Measurements from ENCODE around the gene COL23A1.

The COL23A1 gene

DNA sequence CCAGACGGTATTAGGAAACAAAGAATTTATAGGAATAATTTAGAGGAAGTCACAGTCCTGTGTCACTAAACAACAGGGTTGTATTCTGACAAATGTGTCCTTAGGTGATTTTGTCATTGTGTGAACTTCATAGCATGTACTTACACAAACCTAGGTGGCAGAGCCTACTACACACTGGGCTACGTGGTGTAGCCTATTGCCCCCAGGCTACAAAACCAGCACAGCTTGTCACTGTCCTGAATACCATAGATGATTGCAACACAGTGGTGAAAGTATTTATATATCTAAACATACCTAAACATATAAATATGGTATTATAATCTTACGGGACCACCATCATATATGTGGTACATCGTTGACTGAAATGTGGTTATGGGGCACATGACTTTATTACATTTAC, 69.3 kb downstream of the COL23A1 start:
- Mint-ChIP-seq H3K36me3 (ENCODE audit: low read depth) (no peaks in the 10 kb centered on the region), H3K4me3 (no peak overlapping the region), H3K27me3 (peaks cover 12% of the 10 kb centered on the region)

DNA sequence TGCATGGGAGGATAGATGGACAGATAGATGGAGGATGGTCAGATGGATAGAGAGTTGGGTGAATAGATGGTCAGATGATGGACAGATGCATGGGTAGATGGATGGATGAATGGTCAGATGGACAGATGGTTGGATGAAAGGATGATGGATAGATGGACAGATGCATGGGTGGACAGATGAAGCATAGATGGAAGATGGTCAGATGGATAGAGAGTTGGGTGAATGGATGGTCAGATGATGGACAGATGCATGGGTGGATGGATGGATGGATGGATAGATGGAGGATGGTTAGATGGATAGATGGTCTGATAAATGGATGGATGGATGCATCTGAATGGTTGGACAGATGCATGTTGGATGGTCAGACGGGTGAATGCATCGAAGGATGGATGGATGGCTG, 70.4 kb downstream of the COL23A1 start:
- Mint-ChIP-seq H3K4me3 (no peak overlapping the region), H3K27me3 (peaks cover 19% of the 10 kb centered on the region), H3K27ac (no peak overlapping the region), H3K4me1 (ENCODE audit: low read depth) (no peaks in the 10 kb centered on the region), H3K36me3 (ENCODE audit: low read depth) (no peaks in the 10 kb centered on the region), H3K9me3 (no peaks in the 10 kb centered on the region)
- DNase-seq, result no peak

More for the DNA sequence above, 69.3 kb downstream of the COL23A1 start:
- no peak for DNase-seq
- no peaks in the 10 kb centered on the region for H3K9me3 Mint-ChIP-seq
- H3K4me1 Mint-ChIP-seq (ENCODE audit: low read depth), result no peaks in the 10 kb centered on the region
- no peak overlapping the region for H3K27ac Mint-ChIP-seq

DNA sequence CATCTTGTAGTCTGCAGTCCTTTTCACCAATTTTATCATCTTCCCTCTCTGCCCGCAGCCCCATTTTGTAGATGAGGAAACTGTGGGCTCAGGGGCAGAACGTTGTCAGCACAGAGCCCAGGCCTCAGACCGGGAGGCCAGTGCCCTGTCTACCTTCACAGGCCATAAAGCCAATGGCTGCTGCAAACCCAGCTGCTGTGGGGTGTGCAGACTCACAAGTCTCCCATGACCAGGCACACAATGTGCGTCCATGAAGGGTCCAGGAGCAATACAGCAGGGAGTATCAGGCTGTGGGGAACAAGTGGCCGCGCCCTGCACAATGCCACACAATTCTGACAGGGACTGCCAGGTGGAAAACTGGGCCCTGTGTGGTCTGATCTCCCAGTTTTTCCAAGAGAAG, 71.0 kb downstream of the COL23A1 start:
- Mint-ChIP-seq H3K36me3 (ENCODE audit: low read depth) (no peaks in the 10 kb centered on the region), H3K27ac (no peak overlapping the region), H3K4me1 (ENCODE audit: low read depth) (no peaks in the 10 kb centered on the region), H3K9me3 (no peaks in the 10 kb centered on the region), H3K4me3 (no peak overlapping the region), H3K27me3 (peaks cover 25% of the 10 kb centered on the region)
- no peak for DNase-seq

DNA sequence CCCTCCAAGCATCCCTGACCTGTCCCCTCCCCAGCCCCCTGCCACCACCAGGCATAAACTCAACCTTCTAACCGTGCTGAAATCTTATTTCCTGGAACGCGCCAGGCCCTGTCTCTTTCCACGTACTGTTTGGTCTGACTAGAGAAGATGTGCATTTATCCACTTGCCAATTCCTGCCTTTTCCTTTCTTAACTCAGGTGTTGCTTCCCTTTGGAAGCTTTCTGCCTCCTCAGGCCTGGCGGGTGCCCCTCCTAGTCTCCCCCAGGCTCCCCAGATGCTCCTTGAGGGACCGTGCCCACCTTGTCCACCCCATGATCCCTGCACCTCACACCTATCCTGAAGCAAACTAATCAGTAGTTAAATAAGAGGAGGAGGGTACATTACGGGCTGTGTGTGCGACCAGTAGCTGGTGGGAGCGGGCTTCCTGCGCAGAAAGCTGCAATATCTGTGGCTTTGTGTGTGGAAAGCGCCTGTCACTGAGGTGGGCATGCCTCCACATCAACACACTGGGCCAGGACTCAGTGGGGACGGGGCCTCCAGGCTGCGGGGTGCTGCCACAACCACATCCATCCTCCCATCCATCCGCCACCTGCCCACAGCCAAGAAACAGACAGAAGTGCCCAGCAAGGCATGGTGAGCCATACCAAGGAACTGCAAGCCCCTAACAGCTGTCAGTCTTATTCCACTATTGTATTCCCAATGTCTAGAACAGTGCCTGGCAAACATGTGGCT, 73.5 kb downstream of the COL23A1 start:
- H3K27ac Mint-ChIP-seq, result no peak overlapping the region
- H3K36me3 Mint-ChIP-seq (ENCODE audit: low read depth), result no peaks in the 10 kb centered on the region

DNA sequence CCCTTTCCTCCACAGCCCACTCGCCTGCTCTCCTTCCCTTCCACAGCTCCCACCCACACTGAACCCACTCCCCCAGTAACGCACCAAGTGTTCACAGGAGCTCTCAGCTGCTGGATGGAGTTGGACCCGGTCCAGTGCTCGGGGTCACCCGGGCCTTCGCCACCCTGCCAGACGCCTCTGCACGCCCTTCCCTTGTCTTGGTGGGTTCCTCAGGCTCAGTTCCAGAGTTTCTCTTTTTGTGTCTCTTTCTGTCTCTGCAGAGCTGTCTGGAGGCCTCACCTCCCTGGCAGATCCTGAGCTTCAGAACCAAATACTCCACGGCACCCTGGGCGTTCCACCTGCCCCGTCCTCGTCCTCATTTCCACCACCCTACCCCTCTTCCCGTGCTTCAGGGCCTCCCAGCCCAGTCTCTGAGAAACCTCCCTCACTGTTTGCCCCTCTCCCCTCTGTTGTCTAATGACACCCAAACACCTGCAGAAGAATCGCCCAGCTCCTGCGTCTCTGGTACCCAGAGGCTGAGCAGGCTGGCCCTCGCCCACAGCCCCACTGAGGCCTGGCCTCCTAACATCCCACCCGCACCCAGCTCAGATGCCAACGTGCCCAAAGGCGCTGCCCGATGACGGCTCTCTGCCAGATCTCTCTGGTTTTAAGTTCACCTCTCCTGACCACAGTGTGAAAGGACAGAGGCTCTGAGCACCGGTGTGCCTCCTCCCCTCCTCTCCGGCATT, 74.3 kb downstream of the COL23A1 start:
- DNase-seq, result no peak
- Mint-ChIP-seq H3K4me3 (no peak overlapping the region), H3K27ac (no peak overlapping the region), H3K9me3 (no peaks in the 10 kb centered on the region), H3K4me1 (ENCODE audit: low read depth) (no peaks in the 10 kb centered on the region), H3K36me3 (ENCODE audit: low read depth) (no peaks in the 10 kb centered on the region), H3K27me3 (peaks cover 36% of the 10 kb centered on the region)

More for the DNA sequence above, 73.5 kb downstream of the COL23A1 start:
- no peaks in the 10 kb centered on the region for H3K4me1 Mint-ChIP-seq (ENCODE audit: low read depth)
- peaks cover 36% of the 10 kb centered on the region for H3K27me3 Mint-ChIP-seq
- DNase-seq, result no peak
- H3K9me3 Mint-ChIP-seq, result no peaks in the 10 kb centered on the region
- H3K4me3 Mint-ChIP-seq, result no peak overlapping the region

DNA sequence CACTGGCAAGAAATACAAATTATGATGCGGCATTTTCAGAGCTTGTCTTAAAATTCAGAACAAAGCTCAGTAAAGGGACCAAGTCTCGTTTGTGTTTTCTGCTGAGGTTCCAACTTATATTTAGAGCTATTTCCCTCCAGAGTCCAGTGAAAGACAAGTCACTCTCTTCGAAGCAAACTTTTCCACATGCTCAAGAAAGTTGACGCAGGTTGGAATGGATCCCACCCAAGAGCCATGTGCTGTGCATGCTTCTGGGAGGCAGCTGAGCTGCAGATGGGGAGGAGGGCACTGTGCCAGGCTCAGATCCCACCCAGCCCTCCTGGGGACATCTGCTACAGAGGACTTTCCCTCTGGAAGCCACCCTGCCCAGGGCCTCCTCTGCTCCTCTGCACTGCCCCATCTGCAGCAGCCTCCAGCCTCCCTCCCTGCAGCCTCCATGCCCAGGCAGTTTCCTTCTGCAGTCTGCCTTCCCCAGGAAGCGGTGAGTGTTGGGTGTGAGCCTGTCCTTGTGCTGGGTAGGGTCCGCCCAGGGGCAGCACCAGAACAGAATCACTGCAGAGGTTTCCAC, 75.3 kb downstream of the COL23A1 start:
- peaks cover 36% of the 10 kb centered on the region for H3K27me3 Mint-ChIP-seq

DNA sequence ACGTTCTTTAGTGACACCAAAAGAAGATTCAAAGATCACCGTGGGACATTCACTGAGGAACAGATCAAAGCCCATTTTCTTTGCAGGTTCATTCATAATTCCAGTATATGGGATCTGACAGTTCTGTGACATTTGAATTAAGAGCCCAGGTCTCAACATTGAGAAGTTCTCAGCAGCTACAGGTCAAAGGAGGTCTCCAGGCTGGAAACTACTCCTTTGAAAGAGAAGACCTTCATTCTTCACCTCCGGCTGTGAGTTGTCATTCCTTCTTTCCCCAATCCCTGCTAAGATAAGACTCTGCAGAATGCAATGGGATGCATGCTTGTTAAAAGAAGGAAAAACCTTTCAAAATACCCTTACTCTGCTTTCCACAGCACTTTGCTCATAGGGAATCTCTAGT, 79.0 kb downstream of the COL23A1 start:
- H3K9me3 Mint-ChIP-seq, result peaks cover 4% of the 10 kb centered on the region
- no peaks in the 10 kb centered on the region for H3K4me1 Mint-ChIP-seq (ENCODE audit: low read depth)
- no peak for DNase-seq
- no peaks in the 10 kb centered on the region for H3K36me3 Mint-ChIP-seq (ENCODE audit: low read depth)
- no peak overlapping the region for H3K4me3 Mint-ChIP-seq
- peaks cover 27% of the 10 kb centered on the region for H3K27me3 Mint-ChIP-seq
- H3K27ac Mint-ChIP-seq, result no peak overlapping the region

More for the DNA sequence above, 75.3 kb downstream of the COL23A1 start:
- Mint-ChIP-seq H3K4me1 (ENCODE audit: low read depth) (no peaks in the 10 kb centered on the region), H3K9me3 (no peaks in the 10 kb centered on the region), H3K4me3 (no peak overlapping the region), H3K27ac (no peak overlapping the region), H3K36me3 (ENCODE audit: low read depth) (no peaks in the 10 kb centered on the region)
- DNase-seq, result no peak

DNA sequence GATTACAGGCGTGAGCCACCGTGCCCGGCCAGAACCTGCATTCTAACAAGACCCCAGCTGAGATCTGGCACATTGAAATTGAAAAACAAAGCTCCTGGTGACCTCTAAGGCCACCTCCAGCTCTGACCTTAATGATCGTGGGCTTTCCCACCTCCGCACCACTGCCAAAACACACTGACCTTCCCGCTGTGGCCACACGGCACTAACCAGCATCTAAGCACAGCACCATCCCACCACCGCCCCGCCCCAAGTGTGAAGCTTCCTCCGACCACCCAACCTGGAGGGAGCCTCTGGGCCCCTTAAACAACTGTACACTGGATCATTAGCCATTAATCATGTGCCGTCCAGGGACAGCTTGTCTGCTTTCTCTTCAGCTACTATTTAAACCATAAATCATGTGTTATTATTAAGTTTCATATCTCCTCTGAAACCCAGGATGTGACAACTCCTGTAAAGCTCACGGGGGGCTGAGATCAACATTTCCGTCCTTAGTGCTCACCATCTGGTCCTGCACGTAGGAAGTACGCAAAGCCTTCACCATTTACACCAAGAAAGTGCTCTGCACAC, 80.6 kb downstream of the COL23A1 start:
- Mint-ChIP-seq H3K4me3 (no peak overlapping the region), H3K27ac (no peak overlapping the region)

DNA sequence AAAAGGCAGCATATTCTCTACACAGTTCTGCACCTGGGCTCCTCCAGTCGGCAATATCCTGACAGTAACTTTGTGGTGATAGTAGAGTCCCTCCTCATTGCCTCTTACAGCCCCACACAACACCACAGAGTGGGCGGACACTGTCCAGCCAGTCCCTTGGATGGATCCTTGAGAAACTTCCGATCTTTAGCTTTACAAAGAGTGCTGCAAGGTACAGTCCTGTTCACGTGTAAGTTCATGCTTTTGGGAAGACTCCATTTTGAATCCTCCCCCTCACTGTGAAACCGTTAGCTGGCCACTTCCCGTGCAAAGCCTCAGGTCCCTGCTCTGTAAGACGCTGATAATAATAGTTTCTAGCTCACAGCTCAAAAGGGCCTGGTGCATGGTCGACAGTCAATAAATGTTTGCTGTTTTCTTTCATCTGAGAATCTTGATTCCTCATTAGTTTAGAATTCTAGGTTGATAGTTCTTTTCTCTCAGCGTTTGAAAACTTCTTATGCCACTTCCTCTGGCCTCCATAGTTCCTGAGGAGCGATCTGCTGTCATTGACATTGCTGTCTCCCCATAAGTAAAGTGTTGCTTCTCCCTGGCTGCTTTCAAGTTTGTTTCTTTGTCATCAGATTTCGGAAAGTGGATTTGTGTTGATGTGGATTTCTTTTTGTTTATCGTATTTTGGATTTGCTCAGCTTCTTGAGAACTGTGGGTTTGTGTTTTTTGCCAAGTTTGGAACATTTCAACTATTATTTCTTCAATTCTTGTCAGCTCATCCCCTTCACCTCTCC, 82.9 kb downstream of the COL23A1 start:
- Mint-ChIP-seq H3K4me3 (no peak overlapping the region), H3K36me3 (ENCODE audit: low read depth) (no peaks in the 10 kb centered on the region), H3K27me3 (no peaks in the 10 kb centered on the region), H3K27ac (no peak overlapping the region), H3K4me1 (ENCODE audit: low read depth) (no peaks in the 10 kb centered on the region), H3K9me3 (peaks cover 4% of the 10 kb centered on the region)
- DNase-seq, result no peak

More for the DNA sequence above, 80.6 kb downstream of the COL23A1 start:
- Mint-ChIP-seq H3K36me3 (ENCODE audit: low read depth) (no peaks in the 10 kb centered on the region), H3K4me1 (ENCODE audit: low read depth) (no peaks in the 10 kb centered on the region), H3K9me3 (peaks cover 4% of the 10 kb centered on the region), H3K27me3 (peaks cover 14% of the 10 kb centered on the region)
- DNase-seq, result no peak

DNA sequence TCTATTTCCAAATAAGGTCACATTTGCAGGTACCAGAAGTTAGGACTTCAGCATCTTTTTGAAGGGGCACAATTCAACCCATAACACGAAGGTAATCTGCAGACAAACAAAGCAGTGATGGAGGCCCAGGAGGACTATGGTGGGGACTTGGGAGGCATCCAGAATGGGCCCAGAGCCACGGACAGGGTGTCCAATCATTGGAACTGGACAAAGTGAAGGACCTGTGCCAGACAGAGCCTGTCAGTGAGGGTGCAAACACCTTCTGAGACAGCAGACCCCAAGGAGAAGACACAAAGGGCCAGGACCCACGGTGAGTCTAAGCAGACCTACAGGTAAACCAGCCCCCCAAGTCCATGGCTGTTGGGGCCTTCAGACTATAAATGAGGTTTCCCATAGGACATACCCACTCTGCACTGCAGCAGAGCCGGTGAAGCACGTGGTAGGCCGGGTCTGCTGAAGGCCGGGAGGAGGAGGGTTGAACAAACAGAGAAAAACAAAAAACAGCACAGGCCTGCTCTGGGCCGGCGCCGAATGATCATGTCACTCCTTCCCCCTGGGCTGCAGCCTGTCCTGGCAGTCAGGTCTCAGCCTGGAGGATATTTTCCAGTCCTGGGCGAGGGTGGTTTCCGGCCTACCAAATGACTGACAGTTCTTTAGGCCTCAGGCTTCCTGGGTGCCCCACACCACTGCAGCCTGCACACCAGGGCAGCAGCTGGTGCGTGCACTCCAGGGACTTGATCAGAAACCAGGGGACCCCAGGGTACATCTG, 84.4 kb downstream of the COL23A1 start:
- no peak for DNase-seq
- H3K27me3 Mint-ChIP-seq, result no peaks in the 10 kb centered on the region
- H3K9me3 Mint-ChIP-seq, result peaks cover 4% of the 10 kb centered on the region
- H3K4me1 Mint-ChIP-seq (ENCODE audit: low read depth), result no peaks in the 10 kb centered on the region
- H3K36me3 Mint-ChIP-seq (ENCODE audit: low read depth), result no peaks in the 10 kb centered on the region
- H3K27ac Mint-ChIP-seq, result no peak overlapping the region
- no peak overlapping the region for H3K4me3 Mint-ChIP-seq

DNA sequence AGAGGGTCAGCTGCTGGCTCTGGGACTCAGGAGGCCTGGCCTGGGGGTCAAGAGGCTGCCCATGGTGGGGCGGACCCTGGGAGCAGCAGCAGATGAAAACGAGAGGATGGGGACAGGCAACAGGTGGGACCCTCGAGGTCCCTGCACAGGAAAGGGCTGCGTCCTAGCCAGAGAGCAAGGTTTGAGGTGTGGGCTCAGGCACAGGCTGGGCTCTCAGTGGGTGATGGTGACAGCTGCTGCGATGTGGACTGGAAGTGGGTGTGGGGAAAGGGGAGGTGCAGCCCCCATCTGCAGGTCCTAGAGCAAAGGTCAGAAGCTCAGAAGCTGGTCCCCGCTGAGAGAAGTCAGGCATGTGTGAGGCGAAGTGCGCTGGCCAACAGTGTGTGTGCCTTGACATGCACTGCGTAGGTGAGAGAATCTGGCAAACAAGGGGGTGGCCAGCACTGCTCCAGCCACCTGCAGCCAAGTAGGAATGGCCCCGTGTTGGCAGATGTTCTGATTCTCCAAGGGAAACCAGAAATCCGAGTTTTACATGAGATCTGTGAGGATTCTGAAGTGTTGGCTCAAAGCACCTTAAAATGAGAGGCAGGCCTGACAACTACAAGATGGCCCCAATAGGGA, 85.7 kb downstream of the COL23A1 start:
- Mint-ChIP-seq H3K27ac (no peak overlapping the region), H3K27me3 (no peaks in the 10 kb centered on the region)
- DNase-seq, result no peak

DNA sequence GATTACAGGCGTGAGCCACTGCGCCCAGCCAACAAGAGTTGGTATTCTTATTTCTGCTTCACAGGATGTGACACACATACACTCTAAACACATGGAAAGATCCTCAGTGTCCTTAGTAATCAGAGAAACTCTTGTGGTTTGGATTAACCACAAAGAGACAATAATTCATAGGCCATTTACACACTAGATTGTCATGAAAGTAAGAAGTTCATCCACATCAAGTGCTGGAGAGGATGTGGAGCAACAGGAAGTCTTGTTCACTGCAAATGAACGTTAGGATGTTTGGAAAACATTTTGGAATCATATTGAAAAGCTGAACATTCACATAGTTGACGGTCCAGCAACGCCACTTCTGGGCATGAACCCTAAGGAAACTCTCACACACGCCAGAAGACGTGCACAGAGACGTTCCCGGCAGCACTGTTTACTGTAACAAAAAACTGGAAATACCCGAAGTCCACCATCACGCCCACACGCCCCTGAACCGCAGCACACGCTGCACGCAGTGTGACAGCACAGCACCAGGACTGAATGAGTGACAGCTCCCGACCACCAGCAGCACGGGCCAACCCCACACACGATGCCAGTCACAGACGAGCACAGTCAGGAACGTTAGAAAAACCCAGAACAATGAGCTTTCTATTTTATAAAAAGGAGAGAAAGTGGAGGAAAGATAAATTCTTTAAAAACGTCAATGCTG, 87.6 kb downstream of the COL23A1 start:
- Mint-ChIP-seq H3K4me1 (ENCODE audit: low read depth) (no peaks in the 10 kb centered on the region), H3K27ac (no peak overlapping the region), H3K4me3 (no peak overlapping the region), H3K9me3 (peaks cover 2% of the 10 kb centered on the region), H3K36me3 (ENCODE audit: low read depth) (no peaks in the 10 kb centered on the region), H3K27me3 (no peaks in the 10 kb centered on the region)
- DNase-seq, result no peak

More for the DNA sequence above, 85.7 kb downstream of the COL23A1 start:
- Mint-ChIP-seq H3K9me3 (peaks cover 4% of the 10 kb centered on the region), H3K4me1 (ENCODE audit: low read depth) (no peaks in the 10 kb centered on the region), H3K36me3 (ENCODE audit: low read depth) (no peaks in the 10 kb centered on the region), H3K4me3 (no peak overlapping the region)

DNA sequence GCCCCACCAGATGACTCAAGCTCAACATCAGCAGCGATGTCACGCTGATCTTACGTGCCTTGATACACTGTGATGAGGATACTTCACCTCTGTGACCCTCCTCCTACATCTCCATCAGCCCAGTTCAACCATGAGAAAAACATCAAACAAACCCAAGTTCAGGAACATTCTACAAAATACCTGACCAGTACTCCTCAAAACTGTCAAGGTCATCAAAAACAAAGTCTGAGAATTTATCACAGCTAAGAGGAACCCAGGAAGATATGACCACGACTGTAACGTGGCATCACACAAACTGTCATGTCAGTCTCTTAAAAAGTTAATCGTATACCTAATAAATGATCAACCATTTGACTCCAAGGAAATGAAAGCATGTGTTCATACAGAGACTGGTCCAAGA, 90.8 kb downstream of the COL23A1 start:
- no peaks in the 10 kb centered on the region for H3K9me3 Mint-ChIP-seq
- H3K4me1 Mint-ChIP-seq (ENCODE audit: low read depth), result no peaks in the 10 kb centered on the region
- H3K27ac Mint-ChIP-seq, result no peak overlapping the region

More for the DNA sequence above, 90.8 kb downstream of the COL23A1 start:
- Mint-ChIP-seq H3K36me3 (ENCODE audit: low read depth) (no peaks in the 10 kb centered on the region), H3K27me3 (no peaks in the 10 kb centered on the region), H3K4me3 (no peak overlapping the region)
- no peak for DNase-seq
